Right ventricle myocardium inferior (tissue), 1 donor: ENCODE data around the gene CCL22. TPM values are rescaled to one million over a fixed set of nuclear protein-coding genes. Genes with fewer than 3 reads are reported as not detected.
"Not testable (repeated sequence)": the region's sequence is repeated elsewhere in the genome, so short reads cannot be mapped to it uniquely, and the experiment has no call there.

Source experiments
- ATAC-seq: fragments of 200-7000 bp; cut with Tn5 transposase; one replicate; pipeline ENCODE4 v1.9.1; 2020; ENCODE audit warnings: mild to moderate bottlenecking, moderate library complexity
- DNase-seq: peaks from one replicate; pipeline ENCODE4 v3.0.0; 2021; ENCODE audit errors: missing footprints
- intact Hi-C: fragments of 100-400 bp; cut with DNase I; formaldehyde crosslinking; loops from one replicate; pipeline ENCODE4 v1.11.0; 2022
- long read RNA-seq: library from polyadenylated mRNA; unstranded; transcript quantifications from one replicate; pipeline ENCODE4 v2.0.0, GENCODE V29; 2021
- total RNA-seq: library from RNA; stranded (reverse); fragmentation: NEBNext Ultra II Directional; extraction: Animal tissue kit (Norgen Biotek cat#: 25700); gene quantifications from one replicate; pipeline ENCODE4 v1.2.1, GENCODE V29; 2021
- donor health status: DM: no; HTN: yes; CAD: no; lungs with severe emphysema.

The CCL22 gene, protein sequence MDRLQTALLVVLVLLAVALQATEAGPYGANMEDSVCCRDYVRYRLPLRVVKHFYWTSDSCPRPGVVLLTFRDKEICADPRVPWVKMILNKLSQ
- total RNA-seq, result not detected
- long read RNA-seq, result 0 reads

DNA sequence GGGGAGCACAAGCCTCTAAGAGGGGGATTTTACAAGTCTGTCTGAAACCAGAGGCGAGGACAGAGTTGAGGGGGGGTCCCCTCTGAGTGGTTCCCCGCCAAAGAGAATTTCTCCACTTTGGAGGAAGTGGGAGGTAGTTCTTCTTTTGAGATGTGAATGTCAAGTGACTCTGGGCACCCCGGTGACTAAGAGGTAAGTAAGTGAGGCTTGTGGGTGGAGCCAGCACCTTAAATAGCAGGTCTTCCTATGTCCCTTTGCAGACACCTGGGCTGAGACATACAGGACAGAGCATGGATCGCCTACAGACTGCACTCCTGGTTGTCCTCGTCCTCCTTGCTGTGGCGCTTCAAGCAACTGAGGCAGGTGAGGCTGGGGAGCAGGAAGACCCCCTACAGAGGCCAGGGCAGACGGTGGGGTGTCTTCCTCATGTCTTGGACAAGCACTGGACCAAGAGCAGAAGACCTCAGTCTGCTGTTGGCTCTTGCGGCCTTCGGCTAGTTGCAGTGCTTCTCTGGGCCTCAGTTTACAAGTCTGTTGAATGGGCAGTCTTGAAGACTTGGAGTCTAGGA, at the start of gene CCL22:
Gene CCL22 (plus strand): TSS at position 257 of the 569 bp plus-strand sequence. CDS start 34 bp downstream, at position 291.
- DNase-seq (no peak), ATAC-seq (no peak)
- intact Hi-C loops, result no loop called here

DNA sequence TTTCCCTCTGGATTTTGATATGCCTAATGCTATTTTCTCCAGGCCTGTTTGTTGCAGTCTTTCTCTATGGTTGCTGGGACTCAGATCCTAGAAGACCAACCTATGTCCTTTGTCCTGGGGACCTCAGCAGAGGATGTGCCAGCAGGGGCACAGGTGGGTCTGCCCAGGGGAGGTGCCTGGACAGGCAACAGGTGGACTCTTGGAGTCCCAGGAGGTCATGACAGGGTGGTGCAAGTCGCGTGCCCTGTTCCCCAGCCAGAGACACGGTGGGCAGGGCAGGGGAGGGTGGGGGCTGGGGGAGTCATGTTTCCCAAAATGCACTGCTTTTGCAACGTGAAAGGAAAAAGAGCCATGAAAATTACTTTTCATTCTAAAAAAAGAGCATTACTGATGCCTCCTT, 47.8 kb upstream of the CCL22 start:
- DNase-seq (no peak), ATAC-seq (no peak)
- intact Hi-C loops, result no loop called here

DNA sequence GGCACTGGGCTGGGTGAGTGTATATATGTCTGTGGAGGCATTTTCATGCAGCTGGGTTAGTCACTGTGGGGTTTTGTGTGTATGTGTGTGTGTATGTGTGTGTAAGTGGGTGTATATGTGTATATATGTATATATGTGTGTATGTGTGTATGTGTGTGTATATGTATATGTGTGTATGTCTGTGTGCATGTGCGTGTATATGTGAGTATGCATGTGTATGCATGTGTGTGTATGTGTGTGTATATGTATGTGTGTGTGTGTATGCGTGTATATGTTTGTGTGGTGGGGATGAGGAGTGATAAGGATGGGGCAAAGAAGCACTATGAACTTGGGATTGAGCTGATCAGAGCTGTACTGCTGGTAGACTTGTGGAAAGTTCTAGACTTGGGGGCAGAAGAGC, 45.1 kb upstream of the CCL22 start:
- intact Hi-C loops, result no loop called here
- DNase-seq (no peak), ATAC-seq (no peak)

DNA sequence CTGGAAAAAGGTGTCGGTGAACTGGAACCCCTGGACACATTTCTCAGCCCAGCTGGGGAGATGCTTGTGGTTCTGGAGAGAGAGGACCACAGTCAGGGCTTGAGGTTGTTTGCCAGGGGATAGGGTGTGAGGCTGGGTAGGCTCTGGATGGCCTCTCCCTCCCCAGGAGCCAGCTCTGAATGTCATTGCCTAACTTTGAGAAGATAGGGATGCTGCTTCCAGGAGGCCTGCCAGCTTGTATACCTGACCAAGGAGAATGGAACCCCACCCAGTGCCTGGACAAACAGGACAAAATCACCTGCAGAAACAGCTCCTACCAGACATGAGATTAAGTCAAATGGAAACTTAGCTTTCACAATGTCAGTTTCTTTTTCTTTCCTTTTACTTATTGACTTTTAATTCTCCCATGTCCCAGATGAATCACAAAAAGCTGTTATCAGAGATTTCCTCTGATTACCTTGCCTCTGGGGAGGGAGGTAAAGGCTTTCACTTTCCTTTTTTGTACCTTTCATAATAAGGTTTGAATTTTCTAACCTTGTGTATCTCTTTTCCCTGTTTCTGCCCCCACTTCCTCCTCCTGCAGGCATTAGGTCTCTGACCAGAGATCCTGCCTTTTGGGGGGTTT, 44.3 kb upstream of the CCL22 start:
- intact Hi-C loops, result no loop called here
- DNase-seq, result no peak
- ATAC-seq, result no peak

DNA sequence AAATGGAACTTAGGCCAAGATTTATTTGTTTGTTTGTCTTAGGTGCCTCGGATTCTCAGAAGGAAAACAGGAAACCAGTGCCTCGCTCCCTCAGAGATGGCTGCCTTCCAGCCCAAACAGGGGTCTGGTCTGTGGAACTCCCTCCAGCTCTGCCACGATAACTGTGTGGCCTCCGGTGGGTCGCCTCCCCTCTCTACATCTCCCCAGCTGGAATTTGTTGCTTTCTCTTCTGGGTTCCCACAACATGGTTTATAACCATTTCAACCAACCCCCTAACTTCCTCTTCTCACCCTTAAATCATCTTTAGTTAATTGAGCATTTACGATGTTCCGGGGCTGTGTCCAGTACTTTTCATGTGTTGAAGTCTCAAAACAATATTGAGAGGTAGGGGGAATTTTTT, 43.2 kb upstream of the CCL22 start:
- no peak for DNase-seq
- no peak for ATAC-seq
- intact Hi-C loops, result no loop called here

DNA sequence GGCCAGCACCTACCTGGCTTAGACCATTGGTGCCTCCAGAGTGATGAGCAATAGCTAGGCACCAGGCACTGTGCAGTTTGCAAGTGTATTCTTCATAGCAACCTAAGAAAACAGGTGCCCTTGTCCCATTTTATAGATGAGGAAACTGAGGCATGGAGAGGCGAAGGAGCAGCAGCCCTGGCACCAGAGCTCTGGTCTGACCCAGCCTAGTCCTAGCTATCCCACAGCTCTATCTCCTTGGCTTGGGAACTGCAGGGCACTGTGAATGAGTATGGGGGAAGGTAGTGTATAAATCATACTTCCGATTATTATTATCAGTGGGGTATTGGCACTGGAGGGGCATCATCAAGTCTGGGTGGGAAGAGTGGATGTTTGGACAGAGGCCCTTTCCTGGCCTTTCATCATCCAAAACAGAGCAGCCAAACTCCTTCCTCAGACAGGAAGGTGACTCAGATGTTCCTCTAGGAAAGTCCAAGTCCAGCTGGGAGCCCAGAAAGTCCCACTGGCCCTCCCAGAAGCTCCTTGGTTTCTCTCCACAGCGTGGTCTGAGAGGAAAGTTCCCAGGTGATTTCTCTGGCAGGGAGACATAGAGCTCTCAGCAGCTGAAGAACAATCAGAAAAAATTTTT, 42.1 kb upstream of the CCL22 start:
- ATAC-seq (no peak), DNase-seq (no peak)
- intact Hi-C loops, result no loop called here

DNA sequence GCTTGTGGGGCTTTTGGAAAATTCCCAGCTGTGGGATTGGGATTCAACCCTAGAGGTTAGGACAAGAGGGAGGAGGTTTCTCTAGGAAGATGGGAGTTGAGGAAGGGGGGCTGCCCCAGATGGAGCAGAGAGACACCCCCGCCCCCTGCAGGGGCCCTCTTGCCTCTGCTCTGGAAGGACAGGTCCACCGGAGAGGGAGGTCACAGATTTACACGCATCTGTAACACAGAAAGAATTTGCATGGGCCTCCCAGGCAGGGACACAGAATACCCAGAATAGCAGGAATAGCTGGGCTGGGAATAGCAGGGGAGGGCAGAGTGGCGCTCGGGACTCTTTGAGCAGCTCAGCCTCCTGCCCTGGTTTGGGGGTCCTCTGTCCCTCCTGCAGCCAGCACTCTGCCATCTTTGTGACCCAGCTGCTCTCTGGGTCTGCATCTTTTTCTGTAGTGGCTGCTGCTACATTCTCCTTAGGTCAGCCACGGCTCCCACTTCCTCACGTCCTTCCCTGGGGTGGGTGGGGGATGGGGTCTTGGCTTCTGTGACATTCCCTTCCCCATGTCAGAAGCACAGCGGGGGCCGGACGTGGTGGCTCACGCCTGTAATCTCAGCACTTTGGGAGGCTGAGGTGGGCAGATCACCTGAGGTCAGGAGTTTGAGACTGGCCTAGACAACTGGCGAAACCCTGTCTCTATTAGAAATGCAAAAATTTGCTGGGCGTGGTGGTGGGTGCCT, 40.2 kb upstream of the CCL22 start:
- peak; percentile 54 for ATAC-seq
- intact Hi-C loops, result no loop called here
- no peak for DNase-seq

DNA sequence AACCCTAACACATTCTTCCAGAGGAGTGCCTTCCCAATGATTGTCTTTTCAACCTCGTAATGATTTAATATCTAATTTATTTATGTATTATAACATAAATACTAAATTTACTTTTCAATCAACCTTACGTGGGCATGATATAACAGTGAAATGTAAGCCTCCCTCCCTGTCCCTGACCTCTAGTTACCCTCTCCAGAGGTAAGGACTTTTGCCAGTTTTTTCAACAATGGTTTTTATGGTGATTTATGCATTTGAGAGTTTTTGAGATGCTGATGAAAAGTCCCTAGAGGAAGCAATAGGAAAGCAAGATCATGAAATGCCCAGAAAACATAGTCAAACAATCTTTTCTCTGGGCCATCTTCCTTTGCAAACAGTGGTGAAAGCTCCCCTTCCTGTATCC, 38.9 kb upstream of the CCL22 start:
- intact Hi-C loops, result no loop called here
- no peak for DNase-seq
- ATAC-seq, result no peak

DNA sequence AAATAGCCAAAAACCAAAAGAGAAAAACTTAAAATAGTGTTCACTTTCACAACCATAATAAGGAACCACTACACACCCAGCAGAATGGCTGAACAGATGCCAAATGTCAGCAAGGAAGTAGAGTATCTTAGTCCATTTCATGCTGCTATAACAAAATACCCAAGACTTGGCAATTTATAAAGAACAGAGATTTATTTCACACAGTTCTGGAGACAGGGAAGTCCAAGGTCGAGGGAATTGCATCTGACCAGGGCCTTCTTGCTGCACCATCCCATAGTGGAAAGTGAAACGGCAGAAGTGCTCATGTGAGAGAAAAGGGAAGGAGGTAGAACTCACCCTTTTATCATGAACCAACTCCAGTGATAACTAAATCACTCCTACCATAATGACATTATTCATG, 33.8 kb upstream of the CCL22 start:
- intact Hi-C loops, result no loop called here

DNA sequence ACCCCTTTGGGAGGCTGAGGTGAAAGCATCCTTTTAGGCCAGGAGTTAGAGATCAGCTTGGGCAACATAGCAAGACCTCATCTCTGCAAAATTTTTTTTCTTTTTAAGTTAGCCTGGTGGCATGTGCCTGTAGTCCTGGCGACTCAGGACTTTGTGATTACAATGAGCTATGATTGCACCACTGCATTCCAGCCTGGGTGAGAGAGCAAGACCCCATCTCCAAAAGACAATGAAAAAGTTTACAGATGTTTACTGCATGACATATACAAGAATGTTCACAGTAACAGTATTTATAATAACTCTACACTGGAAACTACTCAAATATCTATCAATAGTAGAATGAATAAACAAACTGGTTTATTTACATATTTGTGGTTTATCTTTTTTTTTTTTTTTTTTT, 33.1 kb upstream of the CCL22 start:
- ATAC-seq (no peak), DNase-seq (no peak)
- intact Hi-C loops, result no loop called here

More for the DNA sequence above, 33.8 kb upstream of the CCL22 start:
- DNase-seq, result no peak
- no peak for ATAC-seq

DNA sequence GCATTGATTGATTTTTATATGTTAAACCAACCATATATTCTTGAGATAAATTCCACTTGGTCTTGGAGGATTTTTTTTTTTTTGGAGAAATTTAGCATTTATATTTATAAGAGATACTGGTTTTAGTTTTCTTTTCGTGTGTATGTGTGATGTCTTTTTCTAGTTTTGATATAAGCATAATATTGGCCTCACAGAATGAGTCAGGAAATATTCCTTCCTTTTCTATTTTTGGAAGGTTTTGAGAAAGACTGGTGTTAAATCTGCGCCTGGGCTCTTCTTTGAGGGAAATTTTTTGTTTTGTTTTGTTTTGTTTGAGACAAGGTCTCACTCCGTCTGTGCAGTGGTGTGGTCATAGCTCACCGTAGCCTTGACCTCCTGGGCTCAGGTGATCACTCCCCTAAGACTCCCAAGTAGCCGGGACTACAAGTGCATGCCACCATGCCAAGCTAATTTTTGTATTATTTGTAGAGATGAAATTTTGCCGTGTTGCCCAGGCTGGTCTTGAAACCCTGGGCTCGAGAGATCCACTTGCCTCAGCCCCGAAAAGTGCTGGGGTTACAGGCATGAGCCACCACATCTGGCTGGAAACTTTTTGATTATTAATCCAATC, 28.8 kb upstream of the CCL22 start:
- ATAC-seq (no peak), DNase-seq (no peak)
- intact Hi-C loops, result no loop called here

DNA sequence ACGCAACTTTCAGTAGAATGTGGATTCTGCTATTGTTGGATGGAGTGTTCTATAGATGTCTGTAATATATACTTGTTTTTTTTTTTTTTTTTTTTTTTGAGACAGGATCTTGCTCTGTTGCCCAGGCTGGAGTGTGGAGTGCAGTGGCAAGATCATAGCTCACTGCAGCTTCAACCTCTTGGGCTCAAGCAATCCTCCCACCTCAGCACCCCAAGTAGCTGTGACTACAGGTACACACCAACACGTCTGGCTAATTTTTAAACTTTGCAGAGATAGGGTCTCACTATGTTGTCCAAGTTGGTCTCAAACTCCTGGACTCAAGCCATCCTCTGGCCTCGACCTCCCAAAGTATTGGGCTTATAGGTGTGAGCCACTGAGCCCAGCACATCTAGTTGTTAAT, 27.2 kb upstream of the CCL22 start:
- ATAC-seq (no peak), DNase-seq (no peak)
- intact Hi-C loops, result no loop called here

DNA sequence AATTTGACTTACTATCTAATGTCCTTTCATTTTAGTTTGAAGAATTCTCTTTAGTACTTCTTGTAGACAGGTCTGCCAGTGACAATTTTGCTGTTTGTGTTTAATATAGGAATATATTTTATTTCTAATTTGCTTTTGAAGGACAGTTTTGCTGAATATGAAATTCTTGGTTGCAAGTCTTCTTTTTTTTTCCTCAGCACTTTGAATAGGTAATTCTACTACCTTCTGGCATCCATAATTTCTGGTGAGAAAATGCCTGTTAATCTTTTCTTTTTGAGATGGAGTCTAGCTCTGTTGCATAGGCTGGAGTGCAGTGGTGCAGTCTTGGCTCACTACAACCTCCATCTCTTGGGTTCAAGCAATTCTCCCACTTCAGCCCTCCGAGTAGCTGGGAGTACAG, 25.2 kb upstream of the CCL22 start:
- DNase-seq, result no peak
- ATAC-seq, result no peak
- intact Hi-C loops, result no loop called here

DNA sequence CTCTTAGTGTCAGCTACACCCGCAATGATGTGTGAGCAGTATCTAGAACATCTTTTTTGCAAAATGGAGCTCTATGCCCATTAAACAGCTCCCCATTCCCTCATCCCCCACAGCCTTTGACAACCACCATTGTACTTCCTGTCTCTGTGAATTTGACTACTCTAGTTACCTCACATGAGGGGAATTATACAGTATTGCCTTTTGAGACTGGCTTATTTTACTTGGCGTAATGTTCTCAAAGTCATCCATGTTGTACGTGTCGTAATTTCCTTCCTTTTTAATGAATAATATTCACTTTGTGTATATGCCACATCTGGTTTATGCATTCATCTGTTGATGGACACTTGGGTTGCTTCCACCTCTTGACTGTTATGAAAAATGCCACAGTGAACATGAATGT, 23.2 kb upstream of the CCL22 start:
- ATAC-seq, result no peak
- DNase-seq, result no peak
- intact Hi-C loops, result no loop called here

DNA sequence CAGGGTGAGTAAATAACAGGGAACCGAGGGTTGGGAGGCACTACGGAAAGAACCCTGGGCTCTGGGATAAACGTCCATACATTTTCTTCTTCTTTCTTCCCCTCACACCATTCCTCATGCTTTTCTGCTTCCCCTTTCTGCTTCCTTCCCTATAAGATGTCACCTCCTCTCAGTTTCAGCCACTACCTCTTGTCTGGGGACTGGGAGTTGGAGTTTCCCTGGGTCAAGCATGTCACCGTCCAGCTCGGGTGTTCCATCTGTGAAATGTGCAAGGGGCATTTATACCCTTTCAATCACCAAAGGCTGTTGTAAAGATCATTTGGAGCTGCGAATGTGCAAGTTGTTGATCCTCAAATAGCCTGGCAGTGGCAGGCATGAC, 17.5 kb upstream of the CCL22 start:
- DNase-seq, result no peak
- intact Hi-C loops, result no loop called here
- ATAC-seq, result no peak

DNA sequence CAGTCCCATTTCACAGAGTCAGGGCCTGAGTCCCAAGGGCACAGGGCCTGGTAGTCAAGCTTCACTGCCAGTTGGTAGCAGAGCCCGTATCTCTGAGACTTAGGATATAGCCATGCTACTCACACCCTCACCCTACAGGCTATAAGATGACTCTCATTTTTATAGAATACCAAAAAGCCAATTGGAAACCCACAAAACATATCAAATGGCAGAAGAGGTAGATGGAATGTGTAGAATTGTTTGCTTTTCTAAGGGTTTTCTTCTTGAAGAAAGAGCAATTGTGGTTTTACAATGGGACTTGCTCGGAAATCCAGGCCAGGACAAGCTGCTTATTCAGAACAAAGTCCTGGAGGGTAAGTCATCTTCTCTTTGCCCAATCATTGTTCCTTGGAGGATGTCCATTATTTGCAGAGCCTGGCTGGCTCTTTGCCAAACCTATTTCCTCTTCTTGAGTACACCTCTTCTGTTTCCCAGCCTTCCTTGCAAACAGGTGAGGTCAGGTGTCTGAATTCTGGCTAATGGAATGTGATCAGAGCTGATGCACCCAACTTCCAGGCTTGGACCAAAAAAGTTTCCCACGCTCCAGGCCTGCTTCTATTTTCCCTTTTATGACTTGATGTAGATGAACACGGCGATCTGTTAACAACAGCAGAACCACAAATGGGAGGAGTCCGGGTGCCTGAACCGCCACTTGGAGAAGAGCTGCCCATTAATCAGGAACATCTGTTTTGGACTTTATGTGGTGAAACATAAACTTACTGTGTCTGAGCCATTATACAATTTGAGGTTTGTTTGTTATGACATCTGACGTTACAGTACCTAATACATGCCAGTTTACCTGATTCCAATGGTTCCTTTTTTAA, 16.9 kb upstream of the CCL22 start:
- intact Hi-C loops, result no loop called here
- DNase-seq (no peak), ATAC-seq (no peak)

DNA sequence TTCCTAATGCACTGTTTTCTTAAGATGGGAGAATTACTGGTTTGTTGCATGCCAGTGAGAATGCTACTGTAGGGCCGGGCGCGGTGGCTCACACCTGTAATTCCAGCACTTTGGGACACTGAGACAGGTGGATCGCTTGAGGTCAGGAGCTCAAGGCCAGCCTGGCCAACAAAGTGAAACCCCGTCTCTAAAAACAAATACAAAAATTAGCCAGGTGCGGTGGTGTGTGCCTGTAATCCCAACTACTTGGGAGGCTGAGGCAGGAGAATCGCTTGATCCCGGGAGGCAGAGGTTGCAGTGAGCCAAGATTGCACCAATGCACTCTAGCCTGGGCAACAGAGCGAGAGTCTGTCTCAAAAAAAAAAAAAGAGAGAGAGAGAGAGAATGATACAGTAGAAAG, 16.0 kb upstream of the CCL22 start:
- intact Hi-C loops, DNase-seq, ATAC-seq: not testable (repeated sequence)

DNA sequence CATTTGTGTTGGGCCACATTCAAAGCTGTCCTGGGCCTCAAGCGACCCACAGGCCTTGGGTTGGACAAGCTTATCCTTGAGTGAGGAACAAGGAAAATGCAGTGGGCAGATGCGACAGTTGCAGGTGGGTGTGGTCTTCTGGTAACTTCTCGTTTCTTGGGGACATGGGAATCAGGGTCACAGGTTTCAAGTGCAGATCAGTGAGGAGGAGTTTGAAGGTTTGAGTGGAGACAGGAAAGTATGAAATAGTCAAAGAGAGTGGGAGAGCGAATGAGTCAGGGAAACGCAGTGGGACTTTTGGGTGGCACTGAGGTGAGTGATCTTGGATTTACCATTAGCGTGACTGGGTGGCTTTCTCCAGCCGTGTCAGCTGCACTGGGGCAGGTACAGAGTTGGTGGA, 15.4 kb upstream of the CCL22 start:
- DNase-seq (no peak), ATAC-seq (no peak)
- intact Hi-C loops, result no loop called here

DNA sequence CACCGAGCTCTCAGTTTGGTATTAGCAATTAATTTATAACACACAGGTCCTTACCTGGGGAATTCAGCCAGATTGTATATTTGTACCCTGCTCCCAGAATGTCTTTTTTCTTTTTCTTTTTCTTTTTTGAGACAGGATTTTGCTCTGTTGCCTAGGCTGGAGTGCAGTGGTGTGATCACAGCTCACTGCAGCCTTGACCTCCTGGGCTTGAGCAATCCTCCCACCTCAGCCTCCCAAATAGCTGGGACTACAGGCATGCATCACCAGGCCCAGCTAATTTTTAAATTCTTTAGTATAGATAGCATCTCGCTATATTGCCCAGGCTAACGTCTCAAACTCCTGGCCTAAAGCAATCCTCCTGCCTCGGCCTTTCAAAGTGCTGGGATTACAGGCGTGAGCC, 14.5 kb upstream of the CCL22 start:
- ATAC-seq, DNase-seq, intact Hi-C loops: not testable (repeated sequence)
